SK-N-SH (cell line): ENCODE data around the gene CFAP221. TPM values are rescaled to one million over a fixed set of nuclear protein-coding genes. Genes with fewer than 3 reads are reported as not detected.

Experiments used
- CTCF ChIA-PET: fragments of 300-600, 350-600 bp; formaldehyde crosslinking; extraction: SDS; loops from one replicate; lab custom pipeline; 2021; lab: Yijun Ruan, JAX
- POLR2A ChIA-PET: fragments of 350-600 bp; sonication (Branson Sonifier 250); formaldehyde crosslinking; extraction: SDS; loops from one replicate; lab custom pipeline; 2020; ENCODE audit warnings: antibody characterized with exemption, inconsistent platforms; lab: Yijun Ruan, JAX
- DNase-seq: peaks from one replicate; pipeline ENCODE4 v3.0.0; 2012
- H2AFZ ChIP-seq: fragments of 200-600 bp; sonication (generic); 2 replicates; pipeline ENCODE4 v1.8.1; 2016; ENCODE audit warnings: antibody characterized with exemption, mild to moderate bottlenecking, low read depth
- H3F3A ChIP-seq: fragments of 200-600 bp; sonication (generic); replicated peaks from 2 replicates; pipeline ENCODE3; 2016; ENCODE audit warnings: antibody characterized with exemption, mild to moderate bottlenecking; ENCODE audit not compliant: insufficient read depth
- H3K27ac ChIP-seq, 2 experiments: fragments of 200-500 bp in 1 of 2; fragments of 200-600 bp in 1 of 2; sonication (Bioruptor generic) in 1 of 2; sonication (generic), shearing (Covaris generic) in 1 of 2; 2 replicates each; pipeline versions ENCODE4 v1.5.1 to v1.6.1; 2014 to 2016; ENCODE audit warnings: low read depth in 2 of 2, inconsistent platforms in 1 of 2, low read length in 1 of 2, mild to moderate bottlenecking in 1 of 2, mixed read lengths in 1 of 2
- H3K27me3 ChIP-seq: fragments of 200-600 bp; sonication (generic), shearing (Covaris generic); 2 replicates; pipeline ENCODE4 v1.6.1; 2016; ENCODE audit warnings: mixed run types; ENCODE audit not compliant: insufficient read depth
- H3K36me3 ChIP-seq, 2 experiments: fragments of 200-500 bp in 1 of 2; fragments of 200-600 bp in 1 of 2; sonication (Bioruptor generic) in 1 of 2; sonication (generic) in 1 of 2; replicated peaks in 1 of 2; 2 replicates each; pipeline versions ENCODE3 to v1.5.1; 2014 to 2016; ENCODE audit warnings: low read length in 1 of 2, mild to moderate bottlenecking in 1 of 2; ENCODE audit not compliant: insufficient read depth in 2 of 2, control insufficient read depth in 1 of 2
- H3K4me1 ChIP-seq, 2 experiments: fragments of 200-500 bp in 1 of 2; fragments of 200-600 bp in 1 of 2; sonication (Bioruptor generic) in 1 of 2; sonication (generic), shearing (Covaris generic) in 1 of 2; 2 replicates each; pipeline versions ENCODE4 v1.5.1 to v1.6.1; 2014 to 2016; ENCODE audit warnings: low read depth in 1 of 2, low read length in 1 of 2, mixed run types in 1 of 2; ENCODE audit not compliant: insufficient read depth in 2 of 2, control insufficient read depth in 1 of 2
- H3K4me2 ChIP-seq: fragments of 200-600 bp; sonication (generic), shearing (Covaris generic); 2 replicates; pipeline ENCODE4 v1.6.1; 2017; ENCODE audit warnings: mixed run types
- H3K4me3 ChIP-seq, 2 experiments: fragments of 200-500 bp in 1 of 2; fragments of 200-600 bp in 1 of 2; sonication (Bioruptor generic) in 1 of 2; sonication (generic), shearing (Covaris generic) in 1 of 2; 2 replicates each; pipeline versions ENCODE4 v1.5.1 to v1.8.1; 2014 to 2016; ENCODE audit warnings: low read depth in 2 of 2, inconsistent platforms in 1 of 2, low read length in 1 of 2, mild to moderate bottlenecking in 1 of 2, mixed read lengths in 1 of 2, moderate library complexity in 1 of 2
- H3K79me2 ChIP-seq: fragments of 200-600 bp; sonication (generic); 2 replicates; pipeline ENCODE4 v1.8.1; 2017; ENCODE audit warnings: mild to moderate bottlenecking; ENCODE audit not compliant: insufficient read depth
- H3K9ac ChIP-seq: fragments of 200-600 bp; sonication (generic); 2 replicates; pipeline ENCODE4 v1.6.1; 2017; ENCODE audit warnings: mixed run types
- H3K9me2 ChIP-seq: fragments of 200-600 bp; sonication (generic); 2 replicates; pipeline ENCODE4 v1.6.1; 2017; ENCODE audit warnings: mixed run types
- H3K9me3 ChIP-seq: fragments of 200-600 bp; sonication (generic); 2 replicates; pipeline ENCODE4 v1.6.1; 2017; ENCODE audit warnings: mixed run types, mild to moderate bottlenecking, moderate library complexity
- H4K20me1 ChIP-seq: fragments of 200-600 bp; sonication (generic); 2 replicates; pipeline ENCODE4 v1.6.1; 2017; ENCODE audit warnings: mild to moderate bottlenecking, mixed run types; ENCODE audit not compliant: insufficient read depth
- CHD2 ChIP-seq: fragments of 150-350 bp; IDR thresholded peaks from 2 replicates; pipeline ENCODE4 v1.6.1; 2018; ENCODE audit warnings: low read length; ENCODE audit not compliant: partially characterized antibody
- ELF1 ChIP-seq: IDR thresholded peaks from 2 replicates; pipeline ENCODE4 v1.4.0; 2012
- EP300 ChIP-seq, 2 experiments: IDR thresholded peaks; 2 replicates each; pipeline versions ENCODE4 v1.4.0 to v1.6.1; 2012; ENCODE audit warnings: borderline replicate concordance in 1 of 2, low read depth in 1 of 2, low read length in 1 of 2
- FOSL2 ChIP-seq: IDR thresholded peaks from 2 replicates; pipeline ENCODE4 v1.4.0; 2012; ENCODE audit warnings: low read depth, mild to moderate bottlenecking, moderate library complexity, borderline replicate concordance
- FOXJ3 ChIP-seq: sonication (generic); formaldehyde crosslinking; IDR thresholded peaks from 2 replicates; pipeline ENCODE4 v1.5.1; 2020; ENCODE audit warnings: mild to moderate bottlenecking, missing genetic modification reagents
- FOXM1 ChIP-seq: IDR thresholded peaks from 2 replicates; pipeline ENCODE4 v1.4.0; 2012; ENCODE audit warnings: low read depth, mild to moderate bottlenecking
- GABPA ChIP-seq: IDR thresholded peaks from 2 replicates; pipeline ENCODE4 v1.4.0; 2012; ENCODE audit warnings: low read depth, mild to moderate bottlenecking
- GATA2 ChIP-seq: sonication (generic); formaldehyde crosslinking; IDR thresholded peaks from 2 replicates; pipeline ENCODE4 v1.5.0; 2020; ENCODE audit warnings: mild to moderate bottlenecking, missing genetic modification reagents
- MEF2A ChIP-seq: IDR thresholded peaks from 2 replicates; pipeline ENCODE4 v1.4.0; 2012; ENCODE audit warnings: low read depth, borderline replicate concordance
- MXI1 ChIP-seq: IDR thresholded peaks from 2 replicates; pipeline ENCODE4 v1.6.1; 2012; ENCODE audit warnings: mild to moderate bottlenecking, low read depth, low read length, improper control_type of control experiment
- RAD21 ChIP-seq: IDR thresholded peaks from 2 replicates; pipeline ENCODE4 v1.6.1; 2012; ENCODE audit warnings: mild to moderate bottlenecking, low read length
- RCOR1 ChIP-seq: fragments of 150-350 bp; IDR thresholded peaks from 2 replicates; pipeline ENCODE4 v1.6.1; 2017; ENCODE audit warnings: antibody characterized with exemption, low read length
- RFX5 ChIP-seq: IDR thresholded peaks from 2 replicates; pipeline ENCODE4 v1.6.1; 2012; ENCODE audit warnings: mild to moderate bottlenecking, improper control_type of control experiment, low read length
- RXRA ChIP-seq: IDR thresholded peaks from 2 replicates; pipeline ENCODE4 v1.4.0; 2012; ENCODE audit warnings: low read depth, mild to moderate bottlenecking, borderline replicate concordance
- SIN3A ChIP-seq: IDR thresholded peaks from 2 replicates; pipeline ENCODE4 v1.6.1; 2012; ENCODE audit warnings: low read depth, mild to moderate bottlenecking, low read length, moderate library complexity, borderline replicate concordance
- SMC3 ChIP-seq: IDR thresholded peaks from 2 replicates; pipeline ENCODE4 v1.6.1; 2012; ENCODE audit warnings: low read depth, low read length, improper control_type of control experiment
- WGBS: methylation state at CpG from one replicate; pipeline ENCODE4 v1.1.6; 2017; ENCODE audit warnings: low lambda C conversion rate; 5-methylcytosine and 5-hydroxymethylcytosine counted together
- polyA plus RNA-seq, 3 experiments: library from polyadenylated mRNA; depleted of rRNA; stranded (reverse); fragments of >200 nt; gene quantifications; 2 replicates each; pipeline ENCODE4 v1.2.3, GENCODE V29; 2012
- TF ChIP-seq, protein P1 (sequence below): fragments of 150-350 bp; IDR thresholded peaks from 2 replicates; pipeline ENCODE4 v1.6.1; 2017; ENCODE audit warnings: antibody characterized with exemption, low read length, low read depth, borderline replicate concordance
- TF ChIP-seq, protein P2 (sequence below): IDR thresholded peaks from 2 replicates; pipeline ENCODE4; 2012
- TF ChIP-seq, protein P3 (sequence below): IDR thresholded peaks from 2 replicates; pipeline ENCODE4 v1.6.1; 2012; ENCODE audit warnings: mild to moderate bottlenecking, low read depth, low read length, moderate library complexity

Gene CFAP221
- polyA plus RNA-seq, 1 of the 3 experiments (the other 2 are of a cell fraction) = 0.12 TPM

DNA sequence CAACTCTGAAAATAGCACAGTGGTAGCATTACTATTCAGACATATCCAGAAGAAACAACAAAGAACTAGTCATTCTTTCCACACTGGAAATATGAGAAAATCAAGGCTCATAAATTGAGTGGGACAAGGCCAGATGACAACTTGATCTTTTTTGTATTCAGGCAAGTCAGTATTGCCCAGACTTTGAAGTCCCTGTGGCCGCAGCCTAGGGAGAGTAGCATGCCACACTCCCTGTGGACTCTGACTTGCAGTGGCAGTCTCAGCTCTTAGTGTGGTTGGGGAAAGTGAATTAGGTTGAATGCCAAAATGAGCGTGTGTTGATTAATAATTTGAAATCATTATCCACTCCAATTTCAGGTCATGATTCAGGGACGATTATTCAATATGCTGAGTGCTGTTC is 81.0 kb downstream of the CFAP221 start:
- Histone ChIP-seq H3K9me2 (no peaks in the 10 kb centered on the region), H3K27ac (no peak overlapping the region), H3K27me3 (no peaks in the 10 kb centered on the region), H2AFZ (no peak overlapping the region), H3K4me1 (no peaks in the 10 kb centered on the region; a peak in 1 of 4 replicates), H3K9ac (no peak overlapping the region), H3K4me2 (no peak overlapping the region), H3K9me3 (no peaks in the 10 kb centered on the region), H3K79me2 (no peaks in the 10 kb centered on the region)
- ChIA-PET POLR2A (no interaction called here), CTCF (interaction anchor here (1.4 kb wide), 1 partner anchor 22 kb away, joined by 3 read pairs; no protein-coding TSS in a partner anchor)
- no peak for DNase-seq
- 66% methylated on average over 3 of the region's 3 CpGs for WGBS
- TF ChIP-seq, protein P1, sequence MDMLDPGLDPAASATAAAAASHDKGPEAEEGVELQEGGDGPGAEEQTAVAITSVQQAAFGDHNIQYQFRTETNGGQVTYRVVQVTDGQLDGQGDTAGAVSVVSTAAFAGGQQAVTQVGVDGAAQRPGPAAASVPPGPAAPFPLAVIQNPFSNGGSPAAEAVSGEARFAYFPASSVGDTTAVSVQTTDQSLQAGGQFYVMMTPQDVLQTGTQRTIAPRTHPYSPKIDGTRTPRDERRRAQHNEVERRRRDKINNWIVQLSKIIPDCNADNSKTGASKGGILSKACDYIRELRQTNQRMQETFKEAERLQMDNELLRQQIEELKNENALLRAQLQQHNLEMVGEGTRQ = no peak
- TF ChIP-seq GABPA (no peak), MXI1 (no peak)
- TF ChIP-seq, all 33 proteins: peak for 0
- Histone ChIP-seq H4K20me1 (no peaks in the 10 kb centered on the region), H3F3A (no peaks in the 10 kb centered on the region), H3K36me3 (no peaks in the 10 kb centered on the region), H3K4me3 (no peak overlapping the region)

DNA sequence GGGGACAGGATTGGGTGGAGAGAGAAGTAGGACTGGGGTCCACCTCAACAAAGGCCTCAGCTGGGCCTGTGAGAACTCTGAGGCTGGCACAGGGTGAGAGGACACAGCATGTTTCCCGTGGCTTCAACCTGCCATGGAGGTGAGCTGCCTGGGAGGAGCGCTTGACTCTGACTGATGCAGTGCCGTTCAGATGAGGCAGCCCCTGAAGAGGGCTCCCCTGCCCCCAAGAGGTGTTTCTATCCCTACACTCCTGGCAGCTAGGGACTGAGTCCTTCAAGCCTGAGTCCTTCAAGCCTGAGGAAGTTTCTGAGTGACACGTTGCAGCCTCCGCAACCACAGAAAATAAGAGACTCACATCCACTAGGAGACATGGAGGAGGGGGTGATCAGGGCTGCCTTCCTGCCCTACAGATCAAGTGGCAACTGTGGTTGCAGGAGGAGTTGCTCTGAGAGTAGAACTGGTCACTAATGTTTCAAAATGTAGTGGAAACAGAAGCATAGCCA is 85.1 kb downstream of the CFAP221 start:
- Histone ChIP-seq H3K79me2 (no peaks in the 10 kb centered on the region), H3K9me3 (no peaks in the 10 kb centered on the region), H3K27me3 (no peaks in the 10 kb centered on the region), H3K27ac (no peak overlapping the region), H3K4me2 (no peak overlapping the region), H4K20me1 (no peaks in the 10 kb centered on the region), H3K4me3 (no peak overlapping the region), H3K9ac (no peak overlapping the region), H3K4me1 (no peaks in the 10 kb centered on the region; a peak in 1 of 4 replicates), H3K36me3 (no peaks in the 10 kb centered on the region), H3K9me2 (peaks cover 8% of the 10 kb centered on the region; the same call in 1 of the 2 replicates), H2AFZ (no peak overlapping the region), H3F3A (no peaks in the 10 kb centered on the region)
- WGBS = 39% methylated on average over 3 of the region's 5 CpGs
- POLR2A ChIA-PET = no interaction called here
- CTCF ChIA-PET = interaction anchor here (0.6 to 5.0 kb wide), 2 partner anchors 12 to 29 kb away, joined by 3 to 25 read pairs; no protein-coding TSS in a partner anchor
- no peak for TF ChIP-seq RFX5
- TF ChIP-seq, protein P2, sequence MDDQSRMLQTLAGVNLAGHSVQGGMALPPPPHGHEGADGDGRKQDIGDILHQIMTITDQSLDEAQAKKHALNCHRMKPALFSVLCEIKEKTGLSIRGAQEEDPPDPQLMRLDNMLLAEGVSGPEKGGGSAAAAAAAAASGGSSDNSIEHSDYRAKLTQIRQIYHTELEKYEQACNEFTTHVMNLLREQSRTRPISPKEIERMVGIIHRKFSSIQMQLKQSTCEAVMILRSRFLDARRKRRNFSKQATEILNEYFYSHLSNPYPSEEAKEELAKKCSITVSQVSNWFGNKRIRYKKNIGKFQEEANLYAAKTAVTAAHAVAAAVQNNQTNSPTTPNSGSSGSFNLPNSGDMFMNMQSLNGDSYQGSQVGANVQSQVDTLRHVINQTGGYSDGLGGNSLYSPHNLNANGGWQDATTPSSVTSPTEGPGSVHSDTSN = no peak
- TF ChIP-seq MXI1 = no peak
- no peak for TF ChIP-seq CHD2
- TF ChIP-seq EP300 (IDR thresholded peaks at IDR 0.05; ENCODE audit: borderline replicate concordance in 1 of 2, low read depth in 1 of 2, low read length in 1 of 2) = no peak
- no peak for TF ChIP-seq GATA2 (CRISPR knock-in tag)
- TF ChIP-seq GABPA = no peak
- no peak for TF ChIP-seq FOSL2
- no peak for TF ChIP-seq FOXJ3 (CRISPR knock-in tag)
- TF ChIP-seq, protein P1 = no peak
- TF ChIP-seq MEF2A = no peak
- TF ChIP-seq, protein P3, sequence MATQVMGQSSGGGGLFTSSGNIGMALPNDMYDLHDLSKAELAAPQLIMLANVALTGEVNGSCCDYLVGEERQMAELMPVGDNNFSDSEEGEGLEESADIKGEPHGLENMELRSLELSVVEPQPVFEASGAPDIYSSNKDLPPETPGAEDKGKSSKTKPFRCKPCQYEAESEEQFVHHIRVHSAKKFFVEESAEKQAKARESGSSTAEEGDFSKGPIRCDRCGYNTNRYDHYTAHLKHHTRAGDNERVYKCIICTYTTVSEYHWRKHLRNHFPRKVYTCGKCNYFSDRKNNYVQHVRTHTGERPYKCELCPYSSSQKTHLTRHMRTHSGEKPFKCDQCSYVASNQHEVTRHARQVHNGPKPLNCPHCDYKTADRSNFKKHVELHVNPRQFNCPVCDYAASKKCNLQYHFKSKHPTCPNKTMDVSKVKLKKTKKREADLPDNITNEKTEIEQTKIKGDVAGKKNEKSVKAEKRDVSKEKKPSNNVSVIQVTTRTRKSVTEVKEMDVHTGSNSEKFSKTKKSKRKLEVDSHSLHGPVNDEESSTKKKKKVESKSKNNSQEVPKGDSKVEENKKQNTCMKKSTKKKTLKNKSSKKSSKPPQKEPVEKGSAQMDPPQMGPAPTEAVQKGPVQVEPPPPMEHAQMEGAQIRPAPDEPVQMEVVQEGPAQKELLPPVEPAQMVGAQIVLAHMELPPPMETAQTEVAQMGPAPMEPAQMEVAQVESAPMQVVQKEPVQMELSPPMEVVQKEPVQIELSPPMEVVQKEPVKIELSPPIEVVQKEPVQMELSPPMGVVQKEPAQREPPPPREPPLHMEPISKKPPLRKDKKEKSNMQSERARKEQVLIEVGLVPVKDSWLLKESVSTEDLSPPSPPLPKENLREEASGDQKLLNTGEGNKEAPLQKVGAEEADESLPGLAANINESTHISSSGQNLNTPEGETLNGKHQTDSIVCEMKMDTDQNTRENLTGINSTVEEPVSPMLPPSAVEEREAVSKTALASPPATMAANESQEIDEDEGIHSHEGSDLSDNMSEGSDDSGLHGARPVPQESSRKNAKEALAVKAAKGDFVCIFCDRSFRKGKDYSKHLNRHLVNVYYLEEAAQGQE = no peak
- TF ChIP-seq SIN3A = no peak
- no peak for TF ChIP-seq RXRA
- TF ChIP-seq SMC3 = no peak
- TF ChIP-seq RCOR1 = no peak
- no peak for TF ChIP-seq FOXM1
- no peak for TF ChIP-seq ELF1
- no peak for TF ChIP-seq RAD21
- no peak for DNase-seq
